ENCODE measurements around the gene FUZ.

DNA sequence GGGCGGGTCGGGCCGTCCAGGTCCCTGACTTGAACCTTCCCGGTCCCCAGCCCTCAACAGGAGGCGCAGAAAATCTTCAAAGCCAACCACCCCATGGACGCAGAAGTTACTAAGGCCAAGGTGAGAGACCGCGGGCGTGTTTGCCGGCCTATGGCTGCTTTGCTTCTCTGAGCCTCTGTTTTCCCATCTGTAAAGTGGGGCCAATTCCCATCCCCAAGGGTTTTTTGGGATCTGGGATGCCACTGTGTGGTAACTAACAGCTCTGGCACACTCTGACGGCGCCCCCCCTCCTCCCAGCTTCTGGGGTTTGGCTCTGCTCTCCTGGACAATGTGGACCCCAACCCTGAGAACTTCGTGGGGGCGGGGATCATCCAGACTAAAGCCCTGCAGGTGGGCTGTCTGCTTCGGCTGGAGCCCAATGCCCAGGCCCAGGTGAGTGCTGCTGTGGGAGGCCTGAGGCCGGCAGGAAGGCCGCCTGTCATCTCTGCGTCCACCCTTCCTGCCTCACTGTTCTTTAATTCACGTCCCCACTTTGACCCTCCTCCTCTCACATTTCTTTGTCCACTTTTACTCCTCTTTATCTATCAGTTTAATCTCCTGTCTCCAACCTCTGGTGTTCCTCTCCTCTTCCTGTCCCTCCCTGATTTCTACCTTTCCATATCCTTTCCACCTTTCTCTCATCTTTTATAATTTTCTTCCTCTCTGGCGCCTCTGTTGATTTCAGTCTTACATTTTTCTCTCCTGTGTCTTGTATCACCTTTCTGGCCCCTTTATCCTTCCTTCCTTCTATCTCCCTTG is 7.1 kb downstream of the FUZ start:
- TF ChIP-seq, protein P1, sequence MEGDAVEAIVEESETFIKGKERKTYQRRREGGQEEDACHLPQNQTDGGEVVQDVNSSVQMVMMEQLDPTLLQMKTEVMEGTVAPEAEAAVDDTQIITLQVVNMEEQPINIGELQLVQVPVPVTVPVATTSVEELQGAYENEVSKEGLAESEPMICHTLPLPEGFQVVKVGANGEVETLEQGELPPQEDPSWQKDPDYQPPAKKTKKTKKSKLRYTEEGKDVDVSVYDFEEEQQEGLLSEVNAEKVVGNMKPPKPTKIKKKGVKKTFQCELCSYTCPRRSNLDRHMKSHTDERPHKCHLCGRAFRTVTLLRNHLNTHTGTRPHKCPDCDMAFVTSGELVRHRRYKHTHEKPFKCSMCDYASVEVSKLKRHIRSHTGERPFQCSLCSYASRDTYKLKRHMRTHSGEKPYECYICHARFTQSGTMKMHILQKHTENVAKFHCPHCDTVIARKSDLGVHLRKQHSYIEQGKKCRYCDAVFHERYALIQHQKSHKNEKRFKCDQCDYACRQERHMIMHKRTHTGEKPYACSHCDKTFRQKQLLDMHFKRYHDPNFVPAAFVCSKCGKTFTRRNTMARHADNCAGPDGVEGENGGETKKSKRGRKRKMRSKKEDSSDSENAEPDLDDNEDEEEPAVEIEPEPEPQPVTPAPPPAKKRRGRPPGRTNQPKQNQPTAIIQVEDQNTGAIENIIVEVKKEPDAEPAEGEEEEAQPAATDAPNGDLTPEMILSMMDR (IDR thresholded peaks at IDR 0.05) = no peak
- TF ChIP-seq POLR2A (IDR thresholded peaks at IDR 0.05; ENCODE audit: low read depth) = no peak
